Upper lobe of left lung (tissue), 4 donors: ENCODE data around the gene CYSRT1.

Source experiments
- EP300 ChIP-seq, 4 donors: sonication (generic); formaldehyde crosslinking; IDR thresholded peaks; one replicate each; pipeline ENCODE4 v1.5.1; 2017; ENCODE audit warnings: antibody characterized with exemption in 4 of 4, control low read depth in 2 of 4
- POLR2A ChIP-seq, 4 donors: fragments of 450-650 bp; IDR thresholded peaks; one replicate each; pipeline ENCODE4 v1.5.1; 2016 to 2017; ENCODE audit warnings: antibody characterized with exemption in 4 of 4, mild to moderate bottlenecking in 2 of 4
- TF ChIP-seq, protein P1 (sequence below), 6 experiments: fragments of 450-650 bp in 4 of 6; fragments of 200-600 bp in 2 of 6; sonication (generic) in 2 of 6; IDR thresholded peaks; one replicate each; pipeline ENCODE4 v1.5.1; 2016 to 2019; ENCODE audit warnings: antibody characterized with exemption in 6 of 6

DNA sequence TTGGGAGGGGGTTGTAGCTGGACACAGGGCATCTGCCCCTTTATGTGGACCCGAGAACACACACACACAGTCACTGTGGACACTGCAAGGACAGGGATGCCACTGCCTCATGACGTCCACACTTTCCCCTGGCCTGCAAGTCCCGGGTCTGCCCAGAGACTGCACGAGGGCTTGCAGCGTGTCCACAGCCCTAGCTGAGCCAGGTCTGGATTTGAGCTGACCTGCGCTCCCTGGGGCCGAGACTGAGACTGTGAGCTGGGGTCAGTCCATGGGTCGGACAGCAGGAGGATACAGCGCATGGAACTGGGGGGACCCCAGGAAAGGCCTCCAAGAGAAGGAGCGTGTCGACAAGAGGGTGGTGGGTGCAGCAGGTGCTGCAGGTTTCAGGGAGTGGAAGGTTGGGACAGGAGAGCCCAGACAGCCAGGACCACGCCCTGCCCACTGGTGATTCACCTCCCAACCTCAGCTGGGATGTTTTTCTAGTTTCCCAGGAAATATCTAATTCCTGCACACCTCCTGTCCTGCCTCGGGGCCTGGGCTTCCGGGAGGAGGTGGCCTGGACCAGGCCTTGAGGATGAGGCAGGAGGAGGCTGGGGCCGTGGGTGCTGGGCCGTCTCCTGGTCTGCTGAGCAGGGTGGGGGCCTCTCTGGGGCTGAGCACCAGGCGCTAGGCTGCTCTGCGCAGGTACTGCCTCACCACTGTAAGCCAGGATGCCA is 1.5 kb downstream of the CYSRT1 start:
- TF ChIP-seq, protein P1, sequence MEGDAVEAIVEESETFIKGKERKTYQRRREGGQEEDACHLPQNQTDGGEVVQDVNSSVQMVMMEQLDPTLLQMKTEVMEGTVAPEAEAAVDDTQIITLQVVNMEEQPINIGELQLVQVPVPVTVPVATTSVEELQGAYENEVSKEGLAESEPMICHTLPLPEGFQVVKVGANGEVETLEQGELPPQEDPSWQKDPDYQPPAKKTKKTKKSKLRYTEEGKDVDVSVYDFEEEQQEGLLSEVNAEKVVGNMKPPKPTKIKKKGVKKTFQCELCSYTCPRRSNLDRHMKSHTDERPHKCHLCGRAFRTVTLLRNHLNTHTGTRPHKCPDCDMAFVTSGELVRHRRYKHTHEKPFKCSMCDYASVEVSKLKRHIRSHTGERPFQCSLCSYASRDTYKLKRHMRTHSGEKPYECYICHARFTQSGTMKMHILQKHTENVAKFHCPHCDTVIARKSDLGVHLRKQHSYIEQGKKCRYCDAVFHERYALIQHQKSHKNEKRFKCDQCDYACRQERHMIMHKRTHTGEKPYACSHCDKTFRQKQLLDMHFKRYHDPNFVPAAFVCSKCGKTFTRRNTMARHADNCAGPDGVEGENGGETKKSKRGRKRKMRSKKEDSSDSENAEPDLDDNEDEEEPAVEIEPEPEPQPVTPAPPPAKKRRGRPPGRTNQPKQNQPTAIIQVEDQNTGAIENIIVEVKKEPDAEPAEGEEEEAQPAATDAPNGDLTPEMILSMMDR (IDR thresholded peaks at IDR 0.05) = no peak
- TF ChIP-seq EP300 (IDR thresholded peaks at IDR 0.05) (no peak), POLR2A (IDR thresholded peaks at IDR 0.05) (no peak)
